Transverse colon (tissue), 4 donors: ENCODE results near the gene FETUB.

ENCODE experiments used
- EP300 ChIP-seq: sonication (generic); formaldehyde crosslinking; IDR thresholded peaks from one replicate; pipeline ENCODE4 v1.6.1; 2017; ENCODE audit warnings: antibody characterized with exemption, low read depth
- POLR2A ChIP-seq: fragments of 450-650 bp; IDR thresholded peaks from one replicate; pipeline ENCODE4 v1.6.1; 2016; ENCODE audit warnings: antibody characterized with exemption, mild to moderate bottlenecking, moderate library complexity
- POLR2AphosphoS5 ChIP-seq, 3 donors: sonication (generic); formaldehyde crosslinking; IDR thresholded peaks; one replicate each; pipeline ENCODE4 v1.6.1; 2016; ENCODE audit warnings: antibody characterized with exemption in 3 of 3
- TF ChIP-seq, protein P1 (sequence below), 5 experiments: fragments of 200-600 bp in 3 of 5; fragments of 450-650 bp in 2 of 5; sonication (generic) in 3 of 5; IDR thresholded peaks; 1 replicate in 2 of 5; 2 replicates in 3 of 5; pipeline ENCODE4 v1.5.1; 2016 to 2017; ENCODE audit warnings: antibody characterized with exemption in 5 of 5, inconsistent platforms in 3 of 5, mild to moderate bottlenecking in 2 of 5, moderate library complexity in 1 of 5

DNA sequence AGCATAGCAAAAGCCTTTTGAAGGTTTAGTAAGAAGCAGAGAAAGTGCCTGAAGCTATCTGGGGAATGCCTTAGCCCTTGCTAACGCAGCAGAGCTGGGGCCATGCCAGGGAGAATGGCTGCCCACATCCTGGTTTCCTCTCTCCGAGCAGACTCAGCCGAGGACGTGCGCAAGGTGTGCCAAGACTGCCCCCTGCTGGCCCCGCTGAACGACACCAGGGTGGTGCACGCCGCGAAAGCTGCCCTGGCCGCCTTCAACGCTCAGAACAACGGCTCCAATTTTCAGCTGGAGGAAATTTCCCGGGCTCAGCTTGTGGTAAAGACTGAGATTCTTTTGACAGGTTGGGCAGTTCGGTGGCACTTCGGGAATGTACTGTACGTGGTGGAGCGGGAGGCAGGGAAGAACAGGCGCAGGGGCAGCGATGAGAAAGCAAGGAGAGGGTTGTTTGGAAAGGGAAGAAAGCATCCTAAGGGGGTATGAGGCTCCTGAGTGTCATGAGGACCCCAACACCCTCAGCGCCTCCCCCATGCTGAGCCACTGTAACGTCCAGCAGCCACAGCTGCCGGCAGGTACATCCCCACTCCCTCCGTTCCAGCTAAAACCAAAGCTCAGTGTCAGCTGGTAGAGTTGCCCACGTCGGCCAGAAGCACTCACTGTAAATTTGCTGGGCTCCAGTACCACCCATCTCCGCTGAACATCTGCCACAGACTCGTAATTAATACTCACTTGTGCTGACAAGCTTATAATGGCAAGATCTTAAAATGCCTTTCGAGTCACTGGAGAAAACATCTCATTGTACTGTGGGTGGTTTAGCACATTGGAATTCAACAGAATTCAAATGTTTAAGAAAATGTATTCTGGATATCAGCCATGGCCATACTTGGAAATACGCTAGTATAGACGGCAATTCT lies 22.9 kb upstream of the FETUB start:
- no peak for TF ChIP-seq EP300
- TF ChIP-seq POLR2AphosphoS5 (IDR thresholded peaks at IDR 0.05) = no peak
- TF ChIP-seq, protein P1, sequence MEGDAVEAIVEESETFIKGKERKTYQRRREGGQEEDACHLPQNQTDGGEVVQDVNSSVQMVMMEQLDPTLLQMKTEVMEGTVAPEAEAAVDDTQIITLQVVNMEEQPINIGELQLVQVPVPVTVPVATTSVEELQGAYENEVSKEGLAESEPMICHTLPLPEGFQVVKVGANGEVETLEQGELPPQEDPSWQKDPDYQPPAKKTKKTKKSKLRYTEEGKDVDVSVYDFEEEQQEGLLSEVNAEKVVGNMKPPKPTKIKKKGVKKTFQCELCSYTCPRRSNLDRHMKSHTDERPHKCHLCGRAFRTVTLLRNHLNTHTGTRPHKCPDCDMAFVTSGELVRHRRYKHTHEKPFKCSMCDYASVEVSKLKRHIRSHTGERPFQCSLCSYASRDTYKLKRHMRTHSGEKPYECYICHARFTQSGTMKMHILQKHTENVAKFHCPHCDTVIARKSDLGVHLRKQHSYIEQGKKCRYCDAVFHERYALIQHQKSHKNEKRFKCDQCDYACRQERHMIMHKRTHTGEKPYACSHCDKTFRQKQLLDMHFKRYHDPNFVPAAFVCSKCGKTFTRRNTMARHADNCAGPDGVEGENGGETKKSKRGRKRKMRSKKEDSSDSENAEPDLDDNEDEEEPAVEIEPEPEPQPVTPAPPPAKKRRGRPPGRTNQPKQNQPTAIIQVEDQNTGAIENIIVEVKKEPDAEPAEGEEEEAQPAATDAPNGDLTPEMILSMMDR (IDR thresholded peaks at IDR 0.05) = peak; percentile 81 to 86 (median 84)
- no peak for TF ChIP-seq POLR2A
